Keratinocyte (primary cell): ENCODE measurements around the gene TYW3.

Experiments
- CTCF ChIP-seq, 3 experiments: IDR thresholded peaks in 1 of 3; conservative IDR thresholded peaks in 1 of 3; optimal IDR thresholded peaks in 1 of 3; 2 replicates in 2 of 3; 3 replicates in 1 of 3; pipeline versions ENCODE3 to v1.5.1; 2011; ENCODE audit warnings: low read length in 3 of 3, mild to moderate bottlenecking in 3 of 3, moderate library complexity in 2 of 3, control low read depth in 1 of 3, inconsistent platforms in 1 of 3; ENCODE audit not compliant: insufficient read depth in 2 of 3; ENCODE audit errors: extremely low read depth in 1 of 3
- EZH2 ChIP-seq: IDR thresholded peaks from one replicate; pipeline ENCODE4 v1.6.1; 2012; ENCODE audit warnings: inconsistent platforms, mild to moderate bottlenecking, low read length, moderate library complexity

- TF ChIP-seq EZH2 (no peak), CTCF (optimal IDR thresholded peaks at IDR 0.05 in 1 of 3, IDR thresholded peaks at IDR 0.05 in 1 of 3, conservative IDR thresholded peaks at IDR 0.05 in 1 of 3; ENCODE audit: extremely low read depth in 1 of 3, insufficient read depth in 2 of 3, low read length in 3 of 3) (no peak)
These were observed 17.1 kb upstream of the TYW3 start for GRCh38 chr1:74715806-74716205.
